GM12878 (cell line): ENCODE results near the gene MICA. TPM values are rescaled to one million over a fixed set of nuclear protein-coding genes. Genes with fewer than 3 reads are reported as not detected.

ENCODE experiments used
- ASH2L ChIP-seq: fragments of 300-600, 200-600 bp; sonication (generic); IDR thresholded peaks from 2 replicates; pipeline ENCODE4 v1.6.1; 2017; ENCODE audit warnings: low read depth, mild to moderate bottlenecking, borderline replicate concordance
- ATF2 ChIP-seq: IDR thresholded peaks from 2 replicates; pipeline ENCODE4 v1.6.1; 2012; ENCODE audit warnings: low read length, inconsistent platforms
- ATF7 ChIP-seq: fragments of 450-650 bp; IDR thresholded peaks from 2 replicates; pipeline ENCODE4 v1.6.1; 2016; ENCODE audit warnings: low read depth, mild to moderate bottlenecking
- CTCF ChIP-seq, 3 experiments: IDR thresholded peaks in 2 of 3; conservative IDR thresholded peaks in 1 of 3; 2 replicates each; pipeline ENCODE4 v1.5.1; 2011; ENCODE audit warnings: low read depth in 3 of 3, low read length in 3 of 3, mild to moderate bottlenecking in 3 of 3, control low read depth in 2 of 3, moderate library complexity in 2 of 3, inconsistent platforms in 1 of 3, mixed read lengths in 1 of 3; ENCODE audit not compliant: control insufficient read depth in 2 of 3, insufficient read depth in 1 of 3; ENCODE audit errors: extremely low read depth in 1 of 3
- CUX1 ChIP-seq: IDR thresholded peaks from 2 replicates; pipeline ENCODE4 v1.6.1; 2012; ENCODE audit warnings: improper control_type of control experiment, low read depth, low read length; ENCODE audit not compliant: insufficient replicate concordance
- MTA2 ChIP-seq: fragments of 450-650 bp; IDR thresholded peaks from 2 replicates; pipeline ENCODE4 v1.6.1; 2016; ENCODE audit warnings: low read depth, mild to moderate bottlenecking, moderate library complexity
- NFIC ChIP-seq: IDR thresholded peaks from 2 replicates; pipeline ENCODE4 v1.6.1; 2012; ENCODE audit warnings: low read depth, mild to moderate bottlenecking, inconsistent platforms, low read length, moderate library complexity
- NKRF ChIP-seq: fragments of 450-650 bp; conservative IDR thresholded peaks from 2 replicates; pipeline ENCODE4 v1.6.1; 2017; ENCODE audit warnings: mild to moderate bottlenecking, moderate library complexity
- PAX8 ChIP-seq: fragments of 450-650 bp; IDR thresholded peaks from 2 replicates; pipeline ENCODE4 v1.6.1; 2017; ENCODE audit warnings: mild to moderate bottlenecking, moderate library complexity
- PML ChIP-seq: IDR thresholded peaks from 2 replicates; pipeline ENCODE4 v1.6.1; 2012; ENCODE audit warnings: low read length, inconsistent platforms
- POLR2A ChIP-seq: IDR thresholded peaks from 2 replicates; pipeline ENCODE4 v1.6.1; 2011; ENCODE audit warnings: low read depth, mild to moderate bottlenecking, low read length
- SKIL ChIP-seq: fragments of 450-650 bp; IDR thresholded peaks from 2 replicates; pipeline ENCODE4 v1.6.1; 2017; ENCODE audit warnings: mild to moderate bottlenecking, low read depth, inconsistent platforms; ENCODE audit not compliant: poor library complexity, severe bottlenecking
- SPI1 ChIP-seq: IDR thresholded peaks from 2 replicates; pipeline ENCODE4 v1.6.1; 2011; ENCODE audit warnings: low read depth, mild to moderate bottlenecking, low read length, moderate library complexity, borderline replicate concordance; ENCODE audit not compliant: insufficient read depth
- STAT3 ChIP-seq: IDR thresholded peaks from 2 replicates; pipeline ENCODE4 v1.6.1; 2011; ENCODE audit warnings: low read depth, low read length, improper control_type of control experiment
- YY1 ChIP-seq: IDR thresholded peaks from 2 replicates; pipeline ENCODE4 v1.6.1; 2011; ENCODE audit warnings: low read depth, mild to moderate bottlenecking, low read length
- ZNF207 ChIP-seq: fragments of 450-650 bp; IDR thresholded peaks from 2 replicates; pipeline ENCODE4 v1.6.1; 2014; ENCODE audit warnings: antibody characterized with exemption, mild to moderate bottlenecking, borderline replicate concordance
- ZSCAN29 ChIP-seq: fragments of 450-650 bp; IDR thresholded peaks from 2 replicates; pipeline ENCODE4 v1.6.1; 2017; ENCODE audit warnings: mild to moderate bottlenecking, moderate library complexity
- ZZZ3 ChIP-seq: IDR thresholded peaks from 2 replicates; pipeline ENCODE4 v1.6.1; 2011; ENCODE audit warnings: low read depth; ENCODE audit not compliant: control insufficient read depth, insufficient read length
- polyA plus RNA-seq, 11 experiments: library from polyadenylated mRNA; depleted of rRNA in 4 of 11; unstranded in 6 of 11; stranded (reverse) in 5 of 11; fragments of >200 nt; fragmentation: Nextera tagmentation in 4 of 11; fragmentation: Illumina TruSeq in 1 of 11; extraction: Ambion mirVana in 4 of 11; extraction: Trizol in 1 of 11; gene quantifications; 1 replicate in 1 of 11; 2 replicates in 10 of 11; pipeline versions ENCODE4 v1.2.1 to v1.2.3, GENCODE V29; 2011 to 2016; ENCODE audit warnings: inconsistent platforms in 2 of 11, missing spikeins in 2 of 11, low read depth in 1 of 11
- total RNA-seq, 4 experiments: library from RNA; depleted of rRNA in 3 of 4; stranded (reverse); fragments of >200 nt in 3 of 4; fragmentation: Illumina TruSeq in 1 of 4; extraction: Trizol in 1 of 4; gene quantifications; 2 replicates each; pipeline versions ENCODE4 v1.2.1 to v1.2.3, GENCODE V29; 2013 to 2021

The MICA gene
- total and polyA plus RNA-seq, 10 of the 15 experiments (the other 5 are each of a cell fraction or from before 2014, with no cell fraction given): 3.6 to 10.5 (median 6.9) TPM

- no peak for TF ChIP-seq NFIC
- no peak for TF ChIP-seq ATF7
- no peak for TF ChIP-seq SKIL
- TF ChIP-seq SPI1: peak; percentile 98
- TF ChIP-seq ZNF207: no peak
- TF ChIP-seq ZZZ3: no peak
- TF ChIP-seq CUX1: no peak
- TF ChIP-seq ZSCAN29: no peak
- TF ChIP-seq STAT3: no peak
- TF ChIP-seq ASH2L: no peak
- no peak for TF ChIP-seq NKRF
- peak; percentile 59; the same call in 1 of the 2 replicates for TF ChIP-seq YY1
- TF ChIP-seq PAX8: no peak
- peak; percentile 89 for TF ChIP-seq POLR2A
- no peak for TF ChIP-seq ATF2
- TF ChIP-seq PML: peak; percentile 97
- no peak for TF ChIP-seq CTCF (IDR thresholded peaks at IDR 0.05 in 2 of 3, conservative IDR thresholded peaks at IDR 0.05 in 1 of 3; ENCODE audit: control insufficient read depth in 2 of 3, extremely low read depth in 1 of 3, insufficient read depth in 1 of 3, low read depth in 3 of 3, low read length in 3 of 3)
- TF ChIP-seq MTA2: no peak
Measured at GRCh38 chr6:31356946-31357466, 46.4 kb upstream of the MICA start, which contains the start of gene HLA-B (continued).
